GM10847 (cell line): ENCODE results near the gene SLC12A7.

Experiments
- POLR2A ChIP-seq: IDR thresholded peaks from 2 replicates; pipeline ENCODE4 v1.6.1; 2011; ENCODE audit not compliant: insufficient read length; ENCODE audit errors: extremely low read depth

The SLC12A7 gene

DNA sequence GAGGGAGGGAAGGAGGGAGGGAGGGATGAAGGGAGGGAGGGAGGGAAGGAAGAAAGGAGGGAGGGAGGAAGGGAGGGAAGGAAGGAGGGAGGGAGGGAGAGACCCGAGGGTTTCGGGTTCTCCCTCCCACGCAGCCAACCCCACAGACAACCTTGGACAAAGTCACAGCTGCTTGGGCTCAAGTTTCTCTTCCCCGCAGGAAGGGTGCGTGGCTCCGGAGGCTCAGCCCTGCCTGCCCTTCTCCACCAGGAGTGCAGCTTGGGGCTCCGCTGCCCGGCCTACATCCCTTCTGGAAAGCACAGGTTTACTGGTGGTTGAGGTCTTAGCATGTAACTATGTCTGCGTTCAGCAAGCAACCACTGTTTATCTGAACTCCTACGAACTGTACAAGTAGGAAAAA, 15.0 kb downstream of the SLC12A7 start:
- no peak for TF ChIP-seq POLR2A

DNA sequence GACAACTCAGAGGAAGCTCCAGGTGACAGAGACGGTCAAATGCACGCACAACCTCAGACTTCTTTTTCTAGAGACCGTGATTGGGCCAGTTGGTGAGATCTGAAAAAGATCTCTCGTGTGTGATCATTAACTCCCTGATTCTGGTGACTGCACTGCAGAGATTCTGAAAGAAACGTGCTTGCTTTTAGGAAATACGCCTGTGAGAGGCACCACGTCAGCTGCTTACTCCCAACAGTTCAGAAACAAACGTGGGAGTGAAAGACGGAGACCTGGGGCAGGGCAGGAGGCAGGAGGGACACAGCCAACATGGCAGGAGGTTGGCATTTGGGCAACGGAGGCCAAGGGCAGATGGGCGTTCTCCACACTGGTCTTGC, 15.9 kb downstream of the SLC12A7 start:
- no peak for TF ChIP-seq POLR2A

DNA sequence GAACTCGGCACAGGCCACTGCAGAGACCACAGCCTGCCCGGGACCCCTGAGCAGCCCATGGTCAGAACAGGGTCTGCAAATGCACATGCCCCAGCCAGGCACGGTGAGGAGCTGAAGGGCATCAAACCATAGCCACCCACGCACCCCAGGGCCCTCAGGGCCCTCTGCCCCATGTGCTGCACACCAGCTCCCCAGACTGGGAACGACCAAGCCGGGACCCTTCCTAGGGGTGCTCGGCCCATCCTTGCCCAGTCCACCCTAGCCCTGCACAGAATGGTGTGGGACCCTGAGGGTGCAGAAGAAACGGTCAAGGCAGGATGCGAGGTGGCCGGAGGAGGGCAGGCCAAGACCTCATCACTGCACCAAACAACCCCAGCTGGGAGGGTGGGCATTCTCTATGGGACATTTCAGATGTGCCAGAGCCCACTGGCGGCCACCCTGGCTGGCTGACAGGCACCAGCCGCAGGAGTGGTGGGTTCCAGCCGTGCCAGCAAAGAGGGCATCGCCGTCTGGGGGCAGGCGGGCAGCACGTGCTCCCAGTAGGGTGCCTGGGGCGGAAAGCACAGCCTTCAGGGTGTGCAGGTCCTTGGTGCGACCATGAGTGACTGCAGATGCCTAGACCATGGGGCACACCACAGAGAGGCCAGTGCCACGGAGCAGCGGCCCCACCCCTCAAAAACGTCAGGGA, 16.4 kb downstream of the SLC12A7 start:
- TF ChIP-seq POLR2A = no peak

DNA sequence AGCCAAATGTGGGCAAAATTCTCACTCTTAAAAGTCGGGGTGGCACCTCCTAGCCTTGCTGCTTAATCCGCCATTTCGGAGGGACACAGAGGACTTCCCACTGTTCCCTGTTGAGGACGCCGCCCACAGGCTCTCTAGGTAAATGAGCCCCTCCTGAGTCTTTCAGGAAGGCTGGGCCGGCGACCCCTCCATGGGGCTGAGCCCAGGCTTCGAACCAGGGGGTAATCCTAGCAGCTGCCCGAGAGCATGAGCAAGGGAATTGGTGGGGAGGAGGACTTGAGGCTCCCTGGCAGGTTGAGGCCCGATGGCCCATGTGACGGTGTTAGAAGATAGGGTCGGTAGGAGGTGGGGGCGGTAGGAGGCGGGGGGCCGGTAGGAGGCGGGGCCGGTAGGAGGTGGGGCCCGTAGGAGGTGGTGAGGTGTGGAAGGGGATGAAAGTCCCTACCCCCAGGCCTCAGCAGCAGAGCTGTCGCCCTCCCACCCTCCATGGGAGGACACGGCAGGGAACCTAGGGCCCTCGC, 17.1 kb downstream of the SLC12A7 start:
- no peak for TF ChIP-seq POLR2A

DNA sequence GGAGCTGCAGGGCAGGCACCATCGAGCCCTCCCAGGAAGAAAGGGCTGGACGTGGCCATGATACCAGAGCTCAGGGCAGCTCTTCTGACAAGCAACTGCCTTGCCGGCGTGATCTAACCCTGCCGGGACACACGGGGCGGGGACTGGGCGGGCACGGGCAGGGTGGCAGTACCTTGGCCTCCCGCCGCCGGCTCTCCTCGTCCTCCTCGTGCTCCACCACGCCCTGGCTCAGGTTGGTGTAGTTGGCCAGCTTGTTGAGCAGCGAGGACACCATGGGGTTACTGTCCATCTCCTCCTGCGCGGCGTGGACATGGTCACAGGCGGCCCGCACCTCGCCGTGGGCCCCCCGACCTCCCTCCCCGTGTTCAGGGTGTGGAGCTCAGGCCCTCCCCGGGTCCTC, 18.5 kb downstream of the SLC12A7 start:
- no peak for TF ChIP-seq POLR2A

DNA sequence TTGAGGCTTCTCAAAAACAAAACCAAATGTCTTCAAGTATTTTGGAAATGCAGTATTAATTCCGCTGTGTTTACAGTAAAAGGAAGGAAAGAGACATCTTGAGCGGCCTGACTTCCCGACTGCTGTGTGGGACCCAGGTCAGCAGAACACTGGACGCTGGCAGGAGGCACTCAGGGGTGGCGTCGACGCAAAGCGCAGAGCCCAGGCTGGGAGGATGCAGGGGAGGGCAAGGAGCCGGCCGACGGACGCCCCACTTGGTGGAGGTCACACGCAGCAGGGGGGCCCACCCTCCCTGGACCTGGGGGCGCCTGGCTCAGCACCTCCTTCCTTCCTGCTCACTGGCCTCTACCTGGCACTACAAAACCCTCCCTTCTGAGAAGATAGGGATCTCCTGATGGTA, 19.7 kb downstream of the SLC12A7 start:
- no peak for TF ChIP-seq POLR2A

DNA sequence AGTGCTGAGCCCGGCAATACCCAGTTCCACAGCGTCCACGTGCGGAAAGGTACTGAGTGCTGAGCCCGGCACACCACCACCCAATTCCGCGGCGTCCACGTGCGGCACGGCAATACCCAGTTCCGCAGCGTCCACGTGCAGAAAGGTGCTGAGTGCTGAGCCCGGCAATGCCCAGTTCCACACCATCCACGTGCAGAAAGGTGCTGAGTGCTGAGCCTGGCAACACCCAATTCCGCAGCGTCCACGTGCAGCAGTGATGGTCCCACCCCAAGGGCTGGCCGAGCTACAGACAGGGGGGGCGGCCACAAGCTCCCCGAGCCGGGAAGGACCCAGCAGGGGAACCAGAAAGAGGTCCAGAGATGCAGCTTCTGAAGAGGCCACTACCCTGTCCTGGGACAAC, 20.2 kb downstream of the SLC12A7 start:
- no peak for TF ChIP-seq POLR2A

DNA sequence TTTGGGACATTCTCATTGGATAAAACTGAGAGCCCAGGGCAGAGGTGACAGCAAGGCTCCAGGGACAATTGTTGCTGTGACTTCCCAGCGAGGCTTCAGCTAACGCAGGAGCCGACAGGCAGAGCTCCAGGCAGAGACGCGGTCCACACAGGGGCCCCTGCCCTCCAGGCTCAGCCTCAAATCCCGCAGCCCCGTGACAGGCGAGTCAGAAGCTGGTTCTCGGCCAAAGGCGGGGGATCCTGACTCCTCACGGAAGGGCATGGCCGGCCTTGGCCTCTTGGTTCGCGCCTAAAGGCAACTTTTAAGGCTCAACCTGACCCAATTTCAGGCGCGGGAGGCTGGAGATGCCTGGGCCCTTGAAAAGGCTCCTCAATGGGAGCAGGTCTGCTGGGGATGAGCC, 21.3 kb downstream of the SLC12A7 start:
- TF ChIP-seq POLR2A = no peak

DNA sequence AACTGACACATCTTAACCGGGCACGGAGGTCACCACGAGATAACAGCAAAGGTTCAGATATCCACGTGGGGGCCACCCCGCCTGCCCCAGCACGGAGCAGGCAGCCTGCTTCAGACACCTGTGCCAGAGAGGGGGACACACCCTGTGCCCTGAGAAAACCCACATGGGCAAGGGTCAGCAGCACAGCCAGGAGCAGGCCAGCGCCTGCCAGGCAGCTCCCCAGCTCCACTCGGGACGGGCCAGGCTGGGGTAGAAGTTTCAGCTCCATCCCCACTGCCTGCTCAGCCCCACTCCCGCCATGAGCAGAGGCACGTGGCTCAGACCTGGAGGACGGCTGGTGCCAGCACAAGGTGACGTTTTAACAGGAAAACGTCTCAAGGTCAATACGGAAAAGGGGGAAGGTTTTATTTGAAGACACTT, 22.2 kb downstream of the SLC12A7 start:
- TF ChIP-seq POLR2A = no peak

DNA sequence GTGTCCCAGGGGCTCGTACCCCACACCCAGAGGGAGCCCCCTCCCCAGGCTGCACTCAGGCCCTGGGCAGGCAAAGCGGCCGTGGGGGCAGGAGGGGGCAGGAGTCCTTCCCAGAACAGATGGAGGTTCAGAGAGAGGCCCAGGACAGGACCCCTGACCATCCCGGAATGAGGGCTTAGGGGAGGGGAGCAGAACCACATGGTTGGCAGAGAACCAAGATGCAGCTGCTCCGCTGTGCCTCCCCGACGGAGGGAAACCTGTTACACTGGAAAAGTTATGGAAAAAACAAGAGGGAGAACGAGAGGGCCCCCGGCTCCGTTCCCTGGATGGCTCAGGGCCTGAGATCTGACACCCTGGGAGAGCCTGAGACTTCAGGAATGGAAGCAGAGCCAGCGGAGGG, 22.7 kb downstream of the SLC12A7 start:
- TF ChIP-seq POLR2A = no peak

DNA sequence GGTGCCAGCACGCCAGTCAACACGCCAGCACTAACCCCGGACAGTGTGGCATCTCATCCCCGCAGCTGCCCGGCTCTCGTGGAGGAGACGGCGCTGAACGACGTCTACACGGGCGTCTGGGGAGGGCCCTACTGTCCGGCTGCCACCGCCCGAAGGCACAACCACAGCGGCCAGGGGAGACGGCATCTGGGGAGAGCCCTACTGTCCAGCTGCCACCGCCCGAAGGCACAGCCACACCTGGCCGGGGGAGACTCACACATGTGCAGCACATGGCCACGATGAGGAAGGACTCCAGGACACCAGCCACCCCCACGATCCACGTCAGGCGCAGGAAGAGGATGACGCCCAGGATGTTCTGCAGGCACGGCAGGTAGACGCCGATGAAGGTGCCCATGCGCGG, 23.1 kb downstream of the SLC12A7 start:
- TF ChIP-seq POLR2A = no peak

DNA sequence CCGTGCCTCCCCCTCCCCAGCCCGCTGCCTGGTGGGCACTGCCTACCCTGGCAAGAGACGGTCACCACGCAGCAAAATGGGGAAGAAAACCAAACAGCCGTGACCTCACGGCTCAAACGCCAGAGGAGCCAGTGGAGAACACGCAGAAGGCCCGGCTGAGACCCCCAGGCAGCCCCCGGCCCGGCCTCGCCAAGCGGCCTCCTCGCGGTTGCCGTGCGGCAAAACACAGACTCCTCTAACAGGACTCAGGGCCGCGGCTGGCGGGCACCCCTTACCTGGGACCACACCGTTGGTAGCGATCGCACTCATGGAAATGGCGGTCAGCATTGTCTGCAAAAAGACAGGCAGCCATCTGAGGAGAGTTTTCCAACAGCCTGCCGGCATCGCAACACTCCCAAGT, 23.8 kb downstream of the SLC12A7 start:
- no peak for TF ChIP-seq POLR2A

DNA sequence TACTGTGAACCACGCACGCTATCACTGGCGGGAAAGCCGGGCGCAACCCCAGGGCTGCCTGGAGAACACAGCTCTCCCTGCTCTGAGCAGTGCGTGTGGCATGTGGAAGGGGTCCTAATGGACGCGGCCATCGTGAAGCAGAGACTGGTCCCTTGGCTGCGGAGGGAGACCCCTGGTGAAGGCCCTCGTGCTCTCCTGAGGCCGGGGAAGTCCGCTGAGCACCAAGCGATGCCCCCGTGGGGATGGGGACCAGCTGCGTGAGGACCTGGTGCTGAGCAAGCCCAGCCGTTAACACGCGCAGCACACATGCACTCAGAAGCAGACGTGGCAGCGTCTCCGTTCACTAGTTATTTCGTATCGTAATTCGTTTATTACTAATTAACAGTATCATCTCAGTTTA, 24.4 kb downstream of the SLC12A7 start:
- no peak for TF ChIP-seq POLR2A

DNA sequence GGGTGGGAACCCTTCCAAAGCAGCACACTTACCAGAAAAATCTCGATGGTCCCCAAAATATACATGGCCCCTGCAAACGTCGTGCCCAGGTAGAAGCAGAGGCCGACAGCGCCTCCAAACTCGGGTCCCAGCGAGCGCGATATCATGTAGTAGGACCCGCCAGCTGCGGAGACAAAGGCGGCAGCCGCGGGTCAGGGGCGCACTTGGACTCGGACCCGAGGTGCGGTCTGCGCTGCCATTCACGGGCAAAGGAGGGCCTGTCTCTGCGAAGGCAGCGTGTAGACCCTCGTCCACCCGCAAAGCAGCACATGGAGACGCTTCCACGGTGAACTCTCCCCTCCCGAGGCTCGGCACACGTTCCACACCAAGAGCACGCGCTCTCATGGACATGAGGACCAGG, 25.0 kb downstream of the SLC12A7 start:
- TF ChIP-seq POLR2A = no peak

DNA sequence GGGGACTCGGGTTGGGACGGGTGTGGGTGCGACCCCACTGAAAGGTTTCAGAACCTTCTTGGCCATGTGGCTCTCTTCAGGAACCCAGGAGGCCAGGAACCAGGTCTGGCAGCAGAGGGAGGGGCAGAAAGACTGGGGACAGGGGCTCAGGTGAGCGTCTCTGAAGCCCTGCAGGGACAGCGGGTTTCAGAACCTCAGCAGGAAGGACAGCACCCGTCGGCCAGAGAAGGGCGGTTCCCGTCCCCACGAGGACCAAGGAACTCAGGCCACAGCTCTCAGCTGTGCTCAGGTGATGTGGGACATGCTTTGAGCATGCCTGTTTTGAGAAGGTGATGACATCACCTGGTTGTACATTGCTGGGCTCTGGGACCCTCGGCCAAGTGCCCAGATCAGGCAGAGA, 25.7 kb downstream of the SLC12A7 start:
- TF ChIP-seq POLR2A = no peak

DNA sequence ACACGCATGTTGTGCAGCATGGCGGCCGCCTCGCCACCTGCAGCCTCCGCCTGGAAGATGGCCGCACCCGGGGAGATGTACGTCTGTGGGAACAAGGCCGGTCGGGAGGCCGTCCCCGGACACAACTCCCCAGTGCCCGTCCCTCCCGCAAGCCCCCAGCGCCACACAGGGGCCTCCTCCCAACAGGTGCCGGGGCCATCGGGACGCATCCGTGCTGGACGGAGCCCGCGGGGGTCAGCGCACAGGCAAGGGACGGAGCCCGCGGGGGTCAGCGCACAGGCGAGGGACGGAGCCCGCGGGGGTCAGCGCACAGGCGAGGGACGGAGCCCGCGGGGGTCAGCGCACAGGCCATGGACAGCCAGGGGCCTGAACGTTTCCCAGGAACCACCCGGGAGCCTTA, 26.5 kb downstream of the SLC12A7 start:
- TF ChIP-seq POLR2A = no peak
